NCI-H2227 (cell line): Measurements from ENCODE around the gene SH3BGRL3.

Experiments used
- DNase-seq: peaks from one replicate; lab custom pipeline; 2025; ENCODE audit not compliant: unreplicated experiment; lab: John Stamatoyannopoulos, UW

SH3BGRL3 gene

DNA sequence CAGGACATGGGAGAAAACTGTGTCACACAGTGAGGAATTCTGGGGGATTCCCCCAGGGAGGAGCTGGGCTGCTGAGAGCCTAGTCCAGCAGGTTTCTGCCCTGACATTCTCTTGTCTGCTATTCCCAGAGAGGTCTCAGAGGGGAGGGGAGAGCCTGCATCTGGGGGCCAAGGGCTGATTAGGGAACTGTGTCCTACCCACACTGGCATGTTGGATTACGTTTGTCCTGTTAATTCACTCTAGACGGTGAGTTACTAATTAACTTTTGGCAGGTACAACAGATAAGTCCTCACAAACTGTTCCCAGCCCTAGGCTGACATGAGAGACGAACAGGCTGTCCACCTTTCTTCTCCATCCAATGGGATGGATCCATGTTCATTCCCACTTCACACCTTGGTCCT is 2.6 kb upstream of the SH3BGRL3 start:
- no peak for DNase-seq

DNA sequence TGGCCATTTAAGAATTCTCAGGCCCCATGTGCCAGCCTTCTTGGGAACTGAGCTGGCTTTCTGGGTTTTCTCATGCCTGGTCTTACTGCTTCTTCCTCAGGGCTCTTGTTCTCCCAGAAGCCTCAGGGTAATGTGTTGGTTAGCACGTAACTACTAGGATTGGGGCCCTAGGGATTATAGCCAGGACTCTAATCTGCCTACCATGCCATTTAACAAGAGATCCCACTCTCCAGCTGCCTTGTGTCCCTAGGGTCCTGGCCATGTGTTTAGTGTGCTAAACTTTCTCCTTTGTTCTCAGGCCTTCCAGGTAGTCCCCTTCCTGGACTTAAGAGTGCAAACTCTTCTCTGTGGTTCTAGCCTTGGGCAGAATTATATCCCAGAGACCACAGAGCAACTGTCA is 2.2 kb upstream of the SH3BGRL3 start:
- DNase-seq: no peak

DNA sequence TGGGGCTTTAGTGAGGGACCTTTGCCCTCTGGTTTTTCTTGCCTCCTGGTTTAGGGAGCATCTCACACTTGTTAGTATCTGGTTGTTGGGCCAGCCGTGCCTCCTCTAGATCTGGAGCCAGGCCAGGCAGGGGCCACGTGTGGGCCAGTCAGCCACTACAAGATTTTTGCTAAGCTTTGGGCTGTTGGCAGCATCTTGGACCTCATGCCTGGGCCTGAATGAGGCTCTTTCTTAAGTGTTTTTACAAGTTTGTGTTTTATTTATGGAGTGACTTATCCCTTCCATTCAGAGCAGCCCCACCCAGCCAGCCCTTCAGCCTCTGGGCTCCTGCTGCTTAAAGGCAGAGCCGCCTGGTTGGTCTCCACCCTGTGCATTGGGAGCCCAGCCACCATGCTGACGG is 1.6 kb upstream of the SH3BGRL3 start:
- no peak for DNase-seq

DNA sequence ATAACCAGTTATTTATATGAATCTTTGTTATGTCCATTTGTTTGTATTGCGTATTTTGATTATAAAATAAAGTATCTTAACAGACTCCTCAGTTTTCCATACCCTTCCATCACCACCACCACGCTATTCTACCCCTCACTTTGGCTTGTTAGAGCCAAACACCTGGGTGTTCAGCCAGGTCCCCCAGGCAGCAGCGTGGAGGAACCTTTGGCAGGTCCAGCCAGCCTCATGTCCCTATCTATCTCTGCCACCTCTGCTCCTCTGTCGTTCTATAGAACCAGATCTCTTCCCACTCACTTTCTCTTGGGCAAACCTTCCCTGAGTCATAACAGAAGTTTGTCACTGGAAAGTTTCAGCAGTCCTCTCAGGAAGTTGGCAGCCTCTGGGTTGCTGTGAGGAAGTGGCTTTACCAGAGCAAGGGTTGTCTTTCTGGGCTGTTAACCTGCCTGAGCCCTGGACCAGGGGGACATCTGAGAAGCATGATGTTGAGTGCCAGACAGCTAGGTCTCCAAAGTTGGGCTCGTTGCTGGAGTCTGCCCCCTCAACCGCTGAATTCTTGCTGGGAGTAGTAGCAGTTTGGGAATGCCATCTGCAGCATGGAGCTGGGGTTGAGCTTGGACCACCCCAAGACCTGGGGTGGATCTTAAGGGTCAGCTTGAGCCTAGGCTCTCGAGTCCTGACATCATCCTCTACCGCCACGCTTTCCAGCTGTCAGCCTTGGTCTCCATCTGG is 996 bp upstream of the SH3BGRL3 start:
- DNase-seq: peak; percentile 62

DNA sequence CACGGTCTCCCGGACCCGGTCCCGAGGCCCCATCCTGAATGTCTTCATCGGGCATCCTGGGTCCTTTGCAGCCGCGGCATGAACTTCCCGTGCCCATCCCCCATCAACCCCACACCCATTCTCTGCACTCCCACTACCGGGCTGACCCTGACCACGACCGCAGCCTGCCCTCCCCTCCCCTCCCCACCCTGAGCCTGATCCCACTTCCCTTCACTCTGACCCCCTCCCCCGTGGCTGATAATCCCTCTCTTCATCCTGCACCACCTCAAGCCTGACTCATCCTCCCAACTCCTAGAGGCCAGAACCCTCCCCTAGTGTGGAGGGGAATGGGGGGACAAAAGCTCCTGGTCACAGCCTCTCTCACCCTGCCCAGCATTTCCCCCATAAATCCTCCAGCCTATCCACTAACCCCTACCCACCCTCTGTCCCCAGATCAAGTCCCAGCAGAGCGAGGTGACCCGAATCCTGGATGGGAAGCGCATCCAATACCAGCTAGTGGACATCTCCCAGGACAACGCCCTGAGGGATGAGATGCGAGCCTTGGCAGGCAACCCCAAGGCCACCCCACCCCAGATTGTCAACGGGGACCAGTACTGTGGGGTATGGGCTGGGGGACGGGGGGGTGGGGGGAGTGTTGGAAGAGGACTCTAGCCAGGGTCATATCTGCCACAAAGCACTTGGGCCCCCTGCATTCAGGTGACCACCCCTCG is 602 bp downstream of the SH3BGRL3 start:
- no peak for DNase-seq

GRCh38 chr1:26281091-26281958 is 1.4 kb downstream of the SH3BGRL3 start:
- DNase-seq: no peak

- peak; percentile 78 for DNase-seq
These were observed 2.1 kb downstream of the SH3BGRL3 start for GRCh38 chr1:26281971-26282370.

DNA sequence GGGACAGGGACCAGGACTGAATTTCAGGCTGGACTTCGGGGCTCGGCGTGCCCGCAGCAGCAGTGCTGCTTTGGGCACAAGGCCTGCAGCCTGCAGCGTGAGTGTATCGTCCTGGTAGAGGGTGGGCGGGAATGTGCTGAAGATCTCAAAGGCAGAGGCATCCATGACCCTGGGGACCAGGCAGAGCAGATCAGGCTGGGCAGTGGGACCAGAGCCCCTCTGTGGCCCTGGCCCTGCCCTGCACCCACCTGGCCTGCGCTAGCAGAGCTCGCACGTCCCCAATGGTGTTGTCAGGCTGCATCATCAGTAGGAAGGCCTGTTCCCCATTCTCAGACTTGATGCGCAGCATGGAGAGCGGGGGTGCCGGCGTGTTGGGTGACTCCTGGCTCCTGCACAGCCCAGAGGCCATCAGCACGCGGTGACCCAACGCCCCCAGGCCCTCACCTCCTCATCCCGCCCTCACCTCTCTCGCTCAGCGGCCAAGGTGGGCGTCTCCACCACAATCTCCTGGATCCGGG is 2.6 kb downstream of the SH3BGRL3 start:
- DNase-seq: no peak

- DNase-seq: no peak
These were observed 3.5 kb downstream of the SH3BGRL3 start for GRCh38 chr1:26283279-26283853.

DNA sequence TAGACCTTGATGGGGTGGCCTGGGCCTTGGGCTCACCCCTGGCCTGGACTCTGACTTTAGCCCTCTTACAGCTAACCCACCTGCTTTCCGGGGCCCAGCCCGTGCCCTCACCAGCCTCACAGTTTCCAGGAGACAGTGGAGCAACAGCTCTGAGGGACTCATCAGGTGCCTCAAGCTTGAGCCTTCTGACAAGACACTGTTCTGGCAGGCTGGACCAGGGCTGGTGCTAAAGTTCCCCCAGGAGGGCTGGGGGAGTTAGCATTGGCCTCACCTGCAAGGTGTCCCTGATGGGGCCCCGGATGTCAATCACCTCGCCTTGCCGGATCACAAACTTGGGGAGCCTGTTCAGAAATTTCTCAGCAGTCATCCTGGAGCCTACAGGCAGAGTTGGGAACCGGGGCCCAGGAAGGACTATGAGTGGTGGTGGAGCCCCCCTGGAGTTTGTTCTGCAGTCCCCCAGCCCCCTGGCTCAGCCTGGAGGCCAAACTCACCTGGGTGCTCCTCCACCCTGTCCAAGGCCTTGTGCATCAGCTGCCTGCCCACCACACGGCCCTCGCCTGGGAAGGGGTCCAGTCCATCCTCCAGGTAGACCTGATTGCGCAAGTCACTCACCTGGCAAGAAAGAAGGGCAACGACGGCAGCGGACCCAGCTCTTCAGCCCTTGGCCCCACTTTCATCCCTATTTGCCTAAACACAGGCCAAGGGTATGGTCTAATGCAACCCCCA is 4.1 kb downstream of the SH3BGRL3 start:
- no peak for DNase-seq

- peak; percentile 69 for DNase-seq
These were observed 4.9 kb downstream of the SH3BGRL3 start for GRCh38 chr1:26284597-26285347.

- peak; percentile 54 for DNase-seq
These were observed 5.6 kb downstream of the SH3BGRL3 start for GRCh38 chr1:26285366-26286063.

- no peak for DNase-seq
These were observed 6.2 kb downstream of the SH3BGRL3 start for GRCh38 chr1:26286064-26286416.

GRCh38 chr1:26287033-26287711 is 7.3 kb downstream of the SH3BGRL3 start:
- no peak for DNase-seq

DNA sequence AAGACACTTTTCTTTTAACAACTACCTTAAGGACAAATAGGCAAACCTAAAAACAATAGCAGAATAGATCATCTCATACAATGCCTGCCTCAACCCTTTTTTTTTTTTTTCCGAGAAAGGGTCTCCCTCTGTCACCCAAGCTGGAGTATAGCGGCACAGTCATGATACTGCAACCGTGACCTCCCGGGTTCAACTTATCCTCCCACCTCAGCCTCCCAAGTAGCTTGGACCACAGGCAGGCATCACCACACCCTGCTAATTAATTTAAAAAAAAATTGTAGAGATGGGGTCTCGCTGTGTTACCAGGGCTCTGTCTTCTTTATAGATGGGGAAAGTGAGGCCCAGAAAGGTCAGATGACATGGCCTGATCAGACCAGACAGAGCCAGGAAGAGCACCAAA is 7.9 kb downstream of the SH3BGRL3 start:
- no peak for DNase-seq

- no peak for DNase-seq
These were observed 8.5 kb downstream of the SH3BGRL3 start for GRCh38 chr1:26288311-26288941.

GRCh38 chr1:26289158-26290059 is 9.5 kb downstream of the SH3BGRL3 start:
- DNase-seq: no peak
